Measurements from ENCODE around the gene CD180. TPM values are rescaled to one million over a fixed set of nuclear protein-coding genes. Genes with fewer than 3 reads are reported as not detected.

Gene CD180
- total and polyA plus RNA-seq, 4 donors: 0.59 to 2.6 (median 2.2) TPM

- DNase-seq (no peak), ATAC-seq (ENCODE audit: insufficient read depth, low FRiP score) (no peak)
- Histone ChIP-seq H3K36me3 (ENCODE audit: control insufficient read depth in 4 of 4, insufficient read depth in 4 of 4, low read length in 4 of 4) (peaks cover 31 to 47% (median 41%) of the 10 kb centered on the region in 4 donors), H3K9me3 (ENCODE audit: control insufficient read depth in 4 of 4, insufficient read depth in 3 of 4, low read length in 3 of 4) (no peaks in the 10 kb centered on the region), H3K27ac (ENCODE audit: low read depth in 1 of 2, low read length in 1 of 2) (no peak overlapping the region), H3K4me3 (no peak overlapping the region), H3K4me1 (ENCODE audit: control insufficient read depth in 5 of 5, insufficient read depth in 5 of 5, low read length in 5 of 5) (peaks cover 0 to 11% (median 0%) of the 10 kb centered on the region in 5 donors), H3K27me3 (ENCODE audit: control insufficient read depth in 3 of 3, insufficient read depth in 3 of 3, low read length in 2 of 3) (no peaks in the 10 kb centered on the region), H3K9ac (ENCODE audit: insufficient read depth in 1 of 2, low read length in 2 of 2) (no peak overlapping the region)
- no peak for TF ChIP-seq CTCF (IDR thresholded peaks at IDR 0.05; ENCODE audit: control extremely low read depth, extremely low read depth)
- 96 to 97% methylated on average over 44 of the region's 44 CpGs for WGBS, 2 donors
Measured at GRCh38 chr5:67163231-67163756, 33.3 kb downstream of the CD180 start.

GRCh38 chr5:67161767-67162166 lies 34.8 kb downstream of the CD180 start:
- ATAC-seq (ENCODE audit: insufficient read depth, low FRiP score) (no peak), DNase-seq (no peak)
- Histone ChIP-seq H3K9me3 (ENCODE audit: control insufficient read depth in 4 of 4, insufficient read depth in 3 of 4, low read length in 3 of 4) (no peaks in the 10 kb centered on the region), H3K36me3 (ENCODE audit: control insufficient read depth in 4 of 4, insufficient read depth in 4 of 4, low read length in 4 of 4) (peaks cover 32 to 53% (median 40%) of the 10 kb centered on the region in 4 donors), H3K27me3 (ENCODE audit: control insufficient read depth in 3 of 3, insufficient read depth in 3 of 3, low read length in 2 of 3) (no peaks in the 10 kb centered on the region), H3K9ac (ENCODE audit: insufficient read depth in 1 of 2, low read length in 2 of 2) (no peak overlapping the region), H3K4me1 (ENCODE audit: control insufficient read depth in 5 of 5, insufficient read depth in 5 of 5, low read length in 5 of 5) (peaks cover 0 to 11% (median 0%) of the 10 kb centered on the region in 5 donors), H3K4me3 (no peak overlapping the region), H3K27ac (ENCODE audit: low read depth in 1 of 2, low read length in 1 of 2) (no peak overlapping the region)
- WGBS, 2 donors: 90 to 94% methylated on average over 5 of the region's 5 CpGs
- TF ChIP-seq CTCF (IDR thresholded peaks at IDR 0.05; ENCODE audit: control extremely low read depth, extremely low read depth): no peak

GRCh38 chr5:67160985-67161384 lies 35.6 kb downstream of the CD180 start:
- Histone ChIP-seq H3K9ac (ENCODE audit: insufficient read depth in 1 of 2, low read length in 2 of 2) (no peak overlapping the region), H3K4me1 (ENCODE audit: control insufficient read depth in 5 of 5, insufficient read depth in 5 of 5, low read length in 5 of 5) (peaks cover 0 to 4% (median 0%) of the 10 kb centered on the region in 5 donors), H3K27ac (ENCODE audit: low read depth in 1 of 2, low read length in 1 of 2) (no peak overlapping the region), H3K4me3 (no peak overlapping the region), H3K36me3 (ENCODE audit: control insufficient read depth in 4 of 4, insufficient read depth in 4 of 4, low read length in 4 of 4) (peaks cover 39 to 57% (median 42%) of the 10 kb centered on the region in 4 donors), H3K9me3 (ENCODE audit: control insufficient read depth in 4 of 4, insufficient read depth in 3 of 4, low read length in 3 of 4) (no peaks in the 10 kb centered on the region), H3K27me3 (ENCODE audit: control insufficient read depth in 3 of 3, insufficient read depth in 3 of 3, low read length in 2 of 3) (no peaks in the 10 kb centered on the region)
- ATAC-seq (ENCODE audit: insufficient read depth, low FRiP score): no peak
- no peak for DNase-seq
- WGBS, 2 donors: 64 to 85% methylated on average over 3 of the region's 3 CpGs
- no peak for TF ChIP-seq CTCF (IDR thresholded peaks at IDR 0.05; ENCODE audit: control extremely low read depth, extremely low read depth)

GRCh38 chr5:67160272-67160671 lies 36.3 kb downstream of the CD180 start:
- 89 to 94% methylated on average over 3 of the region's 3 CpGs for WGBS, 2 donors
- H3K27ac ChIP-seq (ENCODE audit: low read depth in 1 of 2, low read length in 1 of 2): no peak overlapping the region
- TF ChIP-seq CTCF (IDR thresholded peaks at IDR 0.05; ENCODE audit: control extremely low read depth, extremely low read depth): no peak
- no peaks in the 10 kb centered on the region for H3K4me1 ChIP-seq (ENCODE audit: control insufficient read depth in 5 of 5, insufficient read depth in 5 of 5, low read length in 5 of 5)
- H3K9me3 ChIP-seq (ENCODE audit: control insufficient read depth in 4 of 4, insufficient read depth in 3 of 4, low read length in 3 of 4): no peaks in the 10 kb centered on the region
- no peak overlapping the region for H3K4me3 ChIP-seq
- H3K27me3 ChIP-seq (ENCODE audit: control insufficient read depth in 3 of 3, insufficient read depth in 3 of 3, low read length in 2 of 3): no peaks in the 10 kb centered on the region
- H3K36me3 ChIP-seq (ENCODE audit: control insufficient read depth in 4 of 4, insufficient read depth in 4 of 4, low read length in 4 of 4): peaks cover 36 to 52% (median 44%) of the 10 kb centered on the region in 4 donors
- no peak overlapping the region for H3K9ac ChIP-seq (ENCODE audit: insufficient read depth in 1 of 2, low read length in 2 of 2)
- ATAC-seq (ENCODE audit: insufficient read depth, low FRiP score) (no peak), DNase-seq (no peak)

All from lung (tissue), 12 donors.